NCI-H2081 (cell line): ENCODE measurements around the gene BMP6.
"Not testable (repeated sequence)": the region's sequence is repeated elsewhere in the genome, so short reads cannot be mapped to it uniquely, and the experiment has no call there.

Experiments
- DNase-seq, 2 experiments: peaks; one replicate each; lab custom pipeline; 2025; lab: John Stamatoyannopoulos, UW

Gene BMP6

GRCh38 chr6:7887278-7887991 is 161.5 kb downstream of the BMP6 start:
- no peak for DNase-seq

- DNase-seq = no peak
Measured at GRCh38 chr6:7888587-7889357, 162.9 kb downstream of the BMP6 start.

DNA sequence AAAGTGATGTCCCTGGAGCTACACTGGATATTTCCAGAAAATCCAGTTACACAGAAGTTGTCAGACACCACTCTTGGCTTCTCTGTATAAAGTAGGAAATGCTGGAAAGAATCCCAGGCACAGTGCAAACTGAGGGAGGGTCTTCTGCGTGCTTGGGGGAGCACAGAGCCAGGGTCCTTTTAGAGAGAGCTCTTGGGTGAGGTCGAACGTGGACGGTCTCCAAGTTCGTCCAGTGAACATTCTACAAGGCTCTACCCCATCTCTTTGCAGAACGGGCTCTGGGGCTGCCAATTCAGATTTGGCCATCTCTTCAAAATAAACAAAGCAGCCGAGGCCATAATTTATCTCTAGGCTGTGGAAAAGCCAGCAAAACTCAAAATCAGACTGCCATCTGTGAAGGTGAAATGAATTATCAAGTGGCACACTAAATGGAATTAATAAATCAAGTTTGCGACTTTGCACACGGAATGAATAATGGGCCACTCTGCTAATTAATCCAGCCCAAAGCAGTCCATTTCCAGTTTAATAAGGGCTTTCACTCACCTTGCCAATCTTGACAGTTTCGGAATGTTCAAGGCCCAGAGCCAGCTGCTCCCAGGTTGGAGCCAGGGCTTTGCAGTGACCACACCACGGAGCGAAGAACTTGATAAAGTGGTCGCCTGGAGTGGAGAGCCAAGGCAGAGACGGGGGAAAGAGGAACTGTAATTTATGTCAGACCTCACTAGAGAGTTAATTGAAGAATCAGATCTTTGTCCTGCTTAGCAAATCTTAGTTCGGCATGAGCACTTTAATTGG is 165.4 kb downstream of the BMP6 start:
- no peak for DNase-seq

- not testable (repeated sequence) for DNase-seq
Measured at GRCh38 chr6:7892367-7892766, 166.5 kb downstream of the BMP6 start.

DNA sequence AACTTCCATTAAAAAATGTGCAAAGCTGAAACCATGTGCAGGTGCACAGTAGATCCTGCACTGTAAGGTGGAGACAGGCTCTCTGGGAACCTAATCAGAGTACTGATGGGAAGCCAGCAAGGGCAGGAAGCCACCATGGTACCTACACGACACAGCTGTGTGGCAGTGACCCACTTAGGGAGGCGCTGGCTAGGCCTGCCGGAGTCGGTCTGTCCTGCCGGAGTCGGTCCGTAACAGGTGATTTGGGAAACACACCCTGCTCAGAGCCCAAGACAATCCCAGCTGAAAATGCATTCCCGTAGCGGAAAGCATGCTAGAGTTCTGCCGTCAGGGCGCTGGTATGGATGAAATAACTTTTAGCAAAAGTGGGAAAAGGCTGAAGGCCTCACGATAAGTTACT is 167.4 kb downstream of the BMP6 start:
- no peak for DNase-seq

GRCh38 chr6:7894262-7895124 is 168.6 kb downstream of the BMP6 start:
- no peak for DNase-seq

GRCh38 chr6:7895125-7895423 is 169.2 kb downstream of the BMP6 start:
- no peak for DNase-seq

DNA sequence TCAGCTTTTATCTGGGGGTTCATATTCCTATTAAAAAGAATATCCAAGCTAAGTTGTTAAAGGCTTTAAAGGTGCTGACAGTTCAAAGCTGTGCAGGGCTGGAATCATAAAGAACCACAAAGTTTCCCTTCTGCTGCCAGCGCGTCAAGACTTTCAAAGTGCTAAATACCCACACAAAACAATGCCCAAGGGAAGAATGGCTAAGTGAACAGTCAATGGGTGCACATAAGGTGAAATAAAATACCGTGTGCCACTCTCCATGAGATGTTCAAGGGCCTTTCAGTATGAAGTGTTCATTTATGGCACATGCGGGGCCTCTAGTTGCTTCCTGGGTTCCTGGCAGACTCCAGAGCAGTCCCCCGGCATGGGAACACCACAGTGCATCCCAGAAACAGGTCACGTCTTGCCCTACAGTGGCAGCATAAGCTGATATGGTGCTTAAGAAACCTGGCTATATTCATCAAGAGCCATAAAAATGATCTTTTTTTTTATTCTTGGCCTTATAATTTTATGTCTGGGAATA is 170.6 kb downstream of the BMP6 start:
- no peak for DNase-seq

GRCh38 chr6:7897461-7898192 is 171.7 kb downstream of the BMP6 start:
- DNase-seq = no peak

DNA sequence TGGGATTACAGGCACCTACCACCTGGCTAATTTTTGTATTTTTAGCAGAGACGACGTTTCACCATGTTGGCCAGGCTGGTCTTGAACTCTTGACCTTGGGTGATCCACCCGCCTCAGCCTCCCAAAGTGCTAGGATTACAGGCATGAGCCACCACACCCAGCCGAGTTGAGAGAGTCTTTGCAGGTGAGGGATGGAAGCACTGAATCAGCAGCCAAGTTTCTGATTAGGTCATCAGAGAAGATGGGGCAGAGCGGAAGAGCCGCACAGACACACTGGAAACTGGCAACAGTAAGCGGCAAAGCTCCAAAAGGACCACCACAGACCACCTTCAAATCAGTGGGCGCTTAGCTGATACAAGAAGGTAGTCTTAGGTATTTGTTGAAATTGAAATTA is 172.3 kb downstream of the BMP6 start:
- not testable (repeated sequence) for DNase-seq

- no peak for DNase-seq
Measured at GRCh38 chr6:7899101-7899888, 173.4 kb downstream of the BMP6 start.

DNA sequence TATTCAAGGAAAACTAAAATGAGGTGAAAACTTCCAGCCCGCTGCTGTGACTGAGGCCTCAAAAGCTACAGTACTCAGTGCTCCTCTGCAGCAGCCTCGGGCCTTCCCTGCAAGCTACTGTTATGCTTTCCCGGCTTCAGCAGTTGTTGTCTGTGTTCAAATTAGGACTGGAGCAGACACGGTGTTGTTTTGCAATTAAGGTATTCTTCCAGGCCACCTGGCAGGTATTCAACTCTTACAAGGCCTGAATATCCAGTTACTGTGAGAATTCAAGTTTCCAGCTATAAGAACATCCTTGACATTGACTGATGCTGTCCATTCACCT is 174.0 kb downstream of the BMP6 start:
- DNase-seq = no peak

- no peak for DNase-seq
Measured at GRCh38 chr6:7900621-7901020, 174.7 kb downstream of the BMP6 start.

DNA sequence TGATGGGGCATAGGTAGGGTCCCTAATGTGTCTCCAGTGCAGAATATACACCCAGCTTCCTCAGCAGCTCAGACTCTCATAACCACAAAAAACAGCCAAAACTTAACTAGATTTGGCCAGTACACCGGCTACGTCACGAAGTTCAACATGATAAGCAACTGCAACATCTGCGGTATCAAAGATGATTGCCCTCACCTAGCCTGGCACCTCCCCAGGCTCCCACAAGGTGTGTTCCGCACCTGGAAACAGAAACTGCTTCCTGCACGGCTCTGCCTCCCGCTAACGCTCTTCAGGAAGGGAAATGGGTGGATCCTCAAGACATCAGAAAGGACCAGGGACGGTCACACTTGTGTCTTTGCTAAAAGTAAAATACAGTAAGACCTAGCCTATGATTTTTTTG is 175.2 kb downstream of the BMP6 start:
- no peak for DNase-seq

GRCh38 chr6:7901780-7902179 is 175.9 kb downstream of the BMP6 start:
- DNase-seq = no peak

DNA sequence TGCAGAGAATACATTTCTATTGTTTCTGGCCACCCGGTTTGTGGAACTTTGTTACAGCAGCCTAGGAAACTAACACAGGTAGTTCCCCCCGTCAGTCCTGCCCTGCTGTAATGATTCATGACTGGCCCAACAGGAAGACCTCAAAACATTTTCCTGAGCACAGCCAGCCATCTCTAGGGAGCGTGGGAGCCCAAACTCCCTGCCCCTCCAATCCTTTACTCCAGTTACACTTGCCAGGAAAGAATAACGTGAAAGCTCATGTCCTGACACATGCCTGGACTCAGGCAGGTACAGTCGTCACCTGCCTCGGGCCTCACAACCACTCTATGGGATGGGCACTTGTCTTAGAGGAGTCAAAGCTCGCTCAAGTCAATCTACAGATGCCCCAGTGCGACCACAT is 176.3 kb downstream of the BMP6 start:
- DNase-seq = no peak

DNA sequence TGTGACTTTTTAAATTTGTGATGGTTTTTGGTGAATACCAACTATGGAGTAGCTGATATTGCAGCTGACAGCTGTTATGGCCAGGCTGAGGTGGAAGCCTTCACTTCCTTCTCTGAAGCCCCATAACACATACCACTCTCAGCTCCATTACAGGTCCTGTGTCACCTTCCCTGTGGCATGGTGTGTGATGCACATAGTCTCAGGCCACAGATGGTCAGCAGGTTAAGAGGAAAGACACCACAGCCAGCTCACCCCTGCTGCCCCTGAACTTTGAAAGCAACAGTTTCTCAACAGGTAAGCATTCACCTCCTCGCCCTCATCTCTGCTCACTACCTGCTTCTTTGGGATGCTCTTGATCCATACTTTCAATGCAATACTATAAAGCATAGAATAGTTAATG is 177.0 kb downstream of the BMP6 start:
- DNase-seq = no peak

DNA sequence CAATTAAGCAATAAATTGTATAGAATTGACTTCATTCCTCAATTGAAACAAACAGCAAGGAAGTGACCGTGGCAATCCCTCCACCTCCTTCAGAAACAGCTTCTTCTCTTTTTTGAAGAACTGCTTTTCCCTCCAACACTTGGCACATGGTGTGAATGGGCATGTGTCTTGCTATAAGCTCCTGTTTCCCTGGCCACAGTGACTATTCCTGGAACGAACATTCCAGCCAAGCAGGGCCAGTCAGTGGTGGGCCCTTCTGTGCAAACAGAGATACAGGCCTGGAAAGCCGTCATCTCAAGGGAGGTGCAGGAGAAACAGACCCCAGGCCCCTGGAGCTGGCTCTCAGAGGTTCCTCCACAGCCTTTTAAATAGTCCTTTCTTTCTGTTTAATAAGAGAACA is 177.8 kb downstream of the BMP6 start:
- no peak for DNase-seq

GRCh38 chr6:7904654-7905319 is 178.9 kb downstream of the BMP6 start:
- no peak for DNase-seq

- no peak for DNase-seq
Measured at GRCh38 chr6:7905416-7905815, 179.5 kb downstream of the BMP6 start.
